Left renal cortex interstitium (tissue), 4 donors: ENCODE data around the gene CEP170. TPM values are rescaled to one million over a fixed set of nuclear protein-coding genes. Genes with fewer than 3 reads are reported as not detected.

Source experiments
- DNase-seq, 4 donors: peaks; one replicate each; pipeline ENCODE4 v3.0.0-alpha.2; 2013; ENCODE audit warnings: low read depth in 4 of 4, low spot score in 2 of 4, missing footprints in 1 of 4
- polyA plus RNA-seq, 4 donors: library from polyadenylated mRNA; unstranded; fragments of 120-200 nt; gene quantifications; one replicate each; pipeline ENCODE4 v1.2.1, GENCODE V29; 2013; ENCODE audit not compliant: insufficient read length in 4 of 4

The CEP170 gene
- polyA plus RNA-seq, 4 donors = 49.9 to 68.7 (median 57.6) TPM

DNA sequence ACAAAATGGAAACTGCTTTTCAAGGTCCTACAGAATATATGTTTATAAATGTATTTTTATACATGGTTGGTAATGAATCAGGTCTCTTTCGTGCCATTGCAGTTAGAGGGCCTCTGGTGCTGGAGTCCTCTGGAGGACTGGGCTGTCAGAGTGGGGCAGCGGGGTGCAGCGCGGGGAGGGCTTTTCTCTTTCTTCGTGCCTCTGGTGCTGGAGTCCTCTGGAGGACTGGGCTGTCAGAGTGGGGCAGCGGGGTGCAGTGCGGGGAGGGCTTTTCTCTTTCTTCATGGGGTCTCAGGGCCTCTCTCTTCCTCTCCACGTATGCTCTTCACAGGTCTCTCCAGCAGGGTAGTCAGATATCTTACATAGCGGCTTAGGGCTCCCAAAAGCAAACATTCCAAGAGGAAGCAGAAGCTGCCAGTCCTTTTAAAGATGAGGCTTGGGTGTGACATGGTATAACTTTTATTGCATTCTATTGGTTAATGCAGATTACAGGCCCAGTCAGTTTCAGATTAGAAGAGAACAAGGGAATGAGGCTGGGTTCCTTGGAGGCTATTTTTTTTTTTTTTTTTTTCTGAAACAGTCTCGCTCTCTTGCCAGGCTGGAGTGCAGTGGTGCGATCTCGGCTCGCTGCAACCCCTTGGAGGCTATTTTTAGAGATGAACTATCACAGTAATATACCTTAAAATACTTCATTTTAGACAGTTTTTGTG, 13.8 kb upstream of the CEP170 start:
- DNase-seq = no peak

DNA sequence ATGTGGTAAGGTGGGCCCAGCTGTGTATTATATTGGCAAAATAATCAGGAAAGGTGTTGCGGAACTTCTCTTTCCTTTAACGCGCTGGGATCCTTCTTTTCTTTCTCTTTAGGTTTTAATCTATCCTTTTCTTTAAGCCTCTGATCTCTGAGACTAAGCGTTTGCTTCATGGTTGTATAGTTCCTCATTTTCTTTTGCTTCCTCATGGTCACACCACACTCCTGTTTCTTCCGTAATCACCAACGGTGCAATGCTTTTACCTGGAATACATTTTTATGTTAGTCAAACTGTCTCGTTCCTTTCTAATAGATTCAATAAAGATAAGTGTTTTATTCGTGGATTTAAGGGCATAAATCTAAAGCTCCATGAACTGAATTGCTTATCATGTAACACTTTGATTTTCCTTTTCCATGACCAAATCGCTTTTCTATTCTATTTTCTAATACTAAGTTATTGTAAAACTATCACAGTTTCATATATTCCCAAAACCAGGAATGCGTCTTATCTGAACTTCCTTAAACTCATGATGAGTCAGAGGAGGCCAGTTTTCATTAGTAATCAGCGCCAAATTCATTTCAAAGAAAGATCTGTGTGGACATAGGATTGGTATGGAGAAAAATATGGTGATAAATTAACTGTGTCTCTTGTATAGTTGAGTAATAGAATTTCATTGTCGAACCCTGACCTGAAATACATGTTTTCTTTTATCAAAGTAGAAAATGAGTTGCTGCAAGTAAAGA, 13.0 kb upstream of the CEP170 start:
- DNase-seq = no peak

DNA sequence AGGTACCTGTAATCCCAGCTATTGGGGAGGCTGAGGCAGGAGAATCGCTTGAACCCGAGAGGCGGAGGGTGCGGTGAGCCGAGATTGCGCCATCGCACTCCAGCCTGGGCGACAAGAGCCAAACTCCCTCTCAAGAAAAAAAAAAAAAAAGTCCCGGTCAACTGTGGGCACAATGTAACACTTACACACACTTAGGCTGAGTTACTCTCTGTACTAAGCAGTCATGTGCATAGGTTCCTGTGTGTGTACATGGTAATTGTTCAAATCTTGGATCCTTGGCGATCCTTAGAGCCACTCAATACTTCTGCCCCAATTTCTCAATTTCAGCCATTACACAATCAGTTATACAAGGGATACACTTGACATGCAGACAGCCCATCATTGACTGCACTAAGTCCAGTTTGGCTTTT, 12.4 kb upstream of the CEP170 start:
- DNase-seq = no peak

GRCh38 chr1:243266231-243266630, 11.2 kb upstream of the CEP170 start:
- no peak for DNase-seq

DNA sequence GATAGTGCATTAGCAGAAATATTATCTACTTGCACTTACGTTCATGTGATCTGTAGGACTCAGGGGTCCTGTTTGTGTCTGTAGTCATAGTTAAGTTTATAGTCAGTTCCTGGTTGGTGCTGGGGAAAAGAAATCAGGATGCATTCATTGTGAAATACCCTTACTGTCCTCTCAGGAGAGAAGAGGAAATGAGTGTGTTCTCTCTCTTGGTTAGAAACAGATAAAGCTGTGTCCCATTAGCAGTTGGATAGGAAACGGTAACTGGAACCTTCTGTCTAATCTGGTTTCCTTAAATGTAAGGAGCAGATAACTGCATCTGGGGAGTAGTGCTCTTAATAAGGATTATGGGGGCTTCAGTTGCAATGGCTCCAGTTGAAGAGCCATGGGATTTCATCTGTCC, 9.6 kb upstream of the CEP170 start:
- no peak for DNase-seq

DNA sequence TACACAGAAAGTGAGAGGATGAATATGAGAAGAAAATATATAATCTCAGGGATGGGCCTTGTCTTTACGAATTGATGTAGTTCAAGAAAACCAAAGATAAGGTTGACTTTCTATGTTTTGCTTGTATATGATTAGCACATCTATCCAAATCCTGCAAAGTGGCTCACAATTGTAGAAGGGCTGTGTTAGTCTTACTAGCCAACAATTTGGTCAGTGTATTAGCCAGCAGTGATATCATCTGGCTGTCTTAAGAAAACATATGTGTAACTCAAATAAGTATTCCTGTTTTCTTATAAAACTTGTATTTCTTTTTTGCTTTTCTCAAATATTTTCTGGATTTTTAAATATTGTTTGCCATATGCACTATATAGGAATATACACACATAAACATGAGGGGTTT, 6.3 kb upstream of the CEP170 start:
- DNase-seq = no peak

- no peak for DNase-seq
Observed at GRCh38 chr1:243260221-243260880, 5.3 kb upstream of the CEP170 start.

DNA sequence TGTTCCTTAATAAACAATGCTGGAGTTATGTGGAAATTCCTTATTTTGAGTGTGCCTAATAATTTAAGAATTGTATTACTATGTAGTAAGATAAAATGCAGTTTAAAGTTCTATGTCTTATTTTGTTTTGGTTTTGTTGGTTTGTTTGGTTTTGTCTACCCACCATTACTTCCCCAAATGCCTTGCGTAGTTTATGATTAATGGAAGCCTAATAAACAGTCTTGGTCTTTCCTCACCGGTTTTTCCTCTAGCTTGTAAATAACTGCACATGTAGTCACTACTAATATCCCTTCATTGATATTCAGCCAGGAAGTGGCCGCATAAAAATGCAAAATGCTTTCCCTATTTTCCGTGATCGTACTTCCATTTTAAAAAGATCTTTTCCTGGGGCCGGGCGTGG, 3.6 kb upstream of the CEP170 start:
- DNase-seq = no peak

DNA sequence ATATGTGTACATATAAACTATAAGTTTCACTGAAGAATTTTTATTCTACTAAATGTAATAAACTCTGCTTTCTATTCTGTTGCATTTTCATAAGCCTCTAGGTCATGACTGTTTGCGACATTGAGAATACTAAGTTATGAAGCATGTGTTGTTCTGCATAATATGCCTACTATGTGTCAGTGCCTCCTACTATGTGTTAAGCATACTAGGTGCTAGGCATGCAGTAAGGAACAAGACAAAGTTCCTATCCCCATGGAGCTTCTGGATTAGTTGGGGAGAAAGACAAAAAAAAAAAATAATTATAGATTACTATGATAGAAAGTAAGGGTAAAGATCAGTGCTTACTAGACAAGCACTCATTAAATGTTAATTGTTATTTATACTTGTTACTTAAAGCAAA, 2.1 kb upstream of the CEP170 start:
- DNase-seq = no peak

DNA sequence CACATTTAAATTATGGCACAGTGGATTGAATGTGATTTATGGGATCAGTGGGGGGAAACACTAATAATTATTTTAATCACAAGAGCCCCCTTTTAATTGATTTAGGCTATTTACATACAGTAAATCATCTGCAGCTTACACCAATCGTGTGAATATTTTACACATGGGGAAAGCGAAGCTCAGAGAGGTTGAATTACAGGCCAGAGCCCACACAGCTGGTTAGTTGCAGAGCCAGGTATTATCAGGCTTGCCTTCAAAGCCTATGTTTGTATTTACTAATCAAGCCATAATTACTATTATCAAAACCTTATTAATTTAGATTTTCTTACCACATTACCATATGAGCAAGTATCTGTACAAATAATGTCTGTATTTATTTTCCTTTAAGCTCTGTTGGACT, 1.5 kb upstream of the CEP170 start:
- no peak for DNase-seq

GRCh38 chr1:243255791-243256512, 871 bp upstream of the CEP170 start, which contains the start of gene SDCCAG8:
Gene SDCCAG8 (plus strand): TSS chr1:243256041. CDS start chr1:243256174, 133 bp downstream.
- DNase-seq = peak; percentile 96 to 100 (median 99)

DNA sequence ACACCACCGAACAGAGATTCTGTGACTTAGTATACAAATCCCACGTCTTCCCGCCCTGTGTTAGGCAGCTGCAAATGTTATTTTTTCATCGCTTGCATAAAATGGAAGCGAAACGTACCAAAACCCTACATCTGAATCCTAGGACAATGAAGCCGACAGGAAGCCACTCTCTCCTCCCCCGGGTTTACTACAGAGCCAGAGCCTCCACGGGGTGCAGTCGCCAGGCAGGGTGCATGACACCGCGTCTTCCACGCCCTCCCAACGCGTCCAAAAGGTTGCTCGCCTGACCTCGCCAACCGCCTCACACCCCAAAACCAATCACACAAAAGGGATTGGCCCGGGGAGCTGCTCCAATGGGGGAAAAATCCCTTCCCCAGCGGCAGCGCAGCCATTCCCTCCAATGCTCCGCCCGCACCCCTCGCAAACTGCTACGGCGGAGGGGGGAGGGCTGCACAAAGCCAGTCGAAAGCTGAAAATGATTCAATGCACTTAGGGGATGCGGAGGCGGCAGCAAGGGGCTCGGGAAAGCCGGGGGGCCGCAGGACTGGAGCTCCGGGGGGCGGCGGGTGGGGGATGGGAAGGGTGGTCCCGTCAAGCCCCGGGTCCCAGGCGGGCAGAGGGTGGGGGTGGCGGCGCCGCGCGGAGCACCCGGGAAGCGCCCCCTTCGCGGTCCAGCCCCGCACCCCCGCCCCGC, 701 bp downstream of the CEP170 start:
- DNase-seq = peak in 2 of 4 donors; percentile 34 to 53

DNA sequence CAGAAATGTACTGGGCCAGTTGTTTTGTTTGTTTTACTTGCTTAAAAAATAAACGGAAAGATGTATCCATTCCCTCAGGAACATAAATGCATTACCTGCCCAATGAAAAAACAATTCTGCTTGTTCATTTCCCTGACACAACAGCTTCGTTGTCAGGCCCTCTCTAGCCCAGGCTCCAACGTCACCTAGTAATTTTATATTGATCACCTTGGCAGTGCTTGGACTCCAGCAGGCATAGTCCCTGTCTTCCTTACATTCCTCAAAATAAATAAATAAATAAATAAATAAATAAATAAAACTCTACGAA, 1.2 kb downstream of the CEP170 start:
- DNase-seq = no peak

DNA sequence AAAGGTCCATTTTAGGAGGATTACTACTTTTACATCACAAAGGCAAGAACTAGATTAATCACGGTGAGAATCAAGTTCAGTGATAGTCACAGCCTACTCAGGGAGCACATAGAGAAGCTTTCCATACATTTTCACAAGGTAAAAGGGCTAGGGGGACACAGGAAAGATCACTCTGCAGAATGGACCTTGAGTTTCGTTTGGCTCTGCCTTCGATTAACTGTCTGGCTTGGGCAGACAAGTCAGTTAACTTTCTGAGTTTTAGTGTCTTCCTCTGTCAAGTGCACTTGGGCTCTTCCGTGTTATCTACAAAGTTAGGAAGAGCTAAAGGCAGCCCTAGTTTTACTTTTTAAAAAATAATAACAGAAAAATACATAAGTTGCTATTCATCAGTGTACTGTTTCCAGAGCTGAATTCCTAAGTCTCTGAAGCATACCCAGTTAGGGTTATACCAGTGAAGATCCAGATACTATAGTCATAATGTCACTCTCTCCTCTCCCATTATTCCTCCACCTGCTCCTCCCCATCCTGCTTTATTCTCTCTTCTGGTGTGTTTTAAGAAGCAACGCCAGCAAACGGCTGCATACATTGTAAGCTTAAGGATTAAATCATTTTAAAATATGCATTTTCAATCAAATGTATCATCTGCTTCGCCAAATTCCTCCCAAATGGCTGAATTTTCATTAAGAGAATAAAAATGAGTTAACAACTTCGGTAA, 1.7 kb downstream of the CEP170 start:
- DNase-seq = peak in 1 of 4 donors; percentile 8

- no peak for DNase-seq
Observed at GRCh38 chr1:243251539-243251938, 3.5 kb downstream of the CEP170 start.

GRCh38 chr1:243250102-243250501, 5.0 kb downstream of the CEP170 start:
- no peak for DNase-seq

GRCh38 chr1:243249214-243249613, 5.9 kb downstream of the CEP170 start:
- DNase-seq = no peak

DNA sequence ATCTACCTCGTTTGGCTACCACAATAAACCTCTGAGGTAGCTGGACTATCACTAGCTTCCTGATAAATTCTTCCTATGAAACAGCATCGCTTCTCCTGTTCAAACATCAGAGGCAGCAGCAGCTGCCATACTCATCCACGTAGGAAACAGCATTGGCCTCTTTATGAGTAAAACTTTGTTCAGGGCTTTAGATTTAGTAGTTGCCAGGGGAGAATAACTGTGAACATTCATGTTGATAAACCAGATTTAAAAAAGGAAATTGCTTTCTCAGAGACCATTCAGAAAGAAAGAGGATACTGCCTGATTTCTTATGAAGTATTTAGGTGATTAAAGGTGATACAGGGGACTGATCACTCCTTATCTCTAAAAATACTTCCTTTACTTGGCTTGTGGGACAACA, 7.2 kb downstream of the CEP170 start:
- DNase-seq = no peak

DNA sequence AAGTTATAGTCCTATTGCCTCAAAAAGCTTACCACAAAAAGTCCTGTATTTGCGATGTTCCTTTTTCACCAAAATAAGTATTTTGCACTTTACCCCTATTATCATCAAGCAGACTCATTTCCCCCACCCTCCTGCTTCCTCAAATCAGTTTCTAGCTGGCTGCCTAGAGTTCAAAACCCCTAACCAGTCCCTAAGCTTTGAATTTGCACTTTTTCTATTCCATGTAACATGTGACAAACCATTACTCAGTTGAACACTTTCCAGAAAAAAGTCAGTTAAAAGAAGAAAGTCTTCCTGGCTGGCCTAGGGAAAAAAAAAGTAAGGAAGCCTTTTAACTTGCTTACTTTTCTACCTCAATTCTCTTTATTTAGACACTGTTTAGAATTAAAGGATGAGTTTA, 8.2 kb downstream of the CEP170 start:
- no peak for DNase-seq

DNA sequence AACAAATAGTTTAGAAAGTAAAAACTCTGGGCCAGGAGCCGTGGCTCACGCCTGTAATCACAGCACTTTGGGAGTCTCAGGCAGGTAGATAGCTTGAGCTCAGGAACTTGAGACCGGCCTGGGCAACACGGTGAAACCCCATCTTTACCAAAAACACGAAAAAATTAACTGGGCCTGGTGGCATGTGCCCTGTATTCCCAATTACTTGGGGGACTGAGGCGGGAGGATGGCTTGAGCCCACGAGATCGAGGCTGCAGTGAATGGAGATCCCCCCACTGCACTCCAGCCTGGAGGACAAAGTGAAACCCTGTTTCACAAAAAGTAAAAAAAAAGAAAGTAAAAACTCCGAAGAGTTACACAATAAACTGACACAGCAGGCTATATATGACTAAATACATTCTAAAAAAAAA, 10.6 kb downstream of the CEP170 start:
- no peak for DNase-seq
